GM18498 (cell line): Measurements from ENCODE around the gene TPD52L1.
"Not testable (repeated sequence)": the region's sequence is repeated elsewhere in the genome, so short reads cannot be mapped to it uniquely, and the experiment has no call there.

Experiments used
- ATAC-seq: cut with Tn5 transposase; IDR thresholded peaks from one replicate; pipeline ENCODE4 v1.9.1; 2021; ENCODE audit warnings: mild to moderate bottlenecking, moderate library complexity; ENCODE audit not compliant: unreplicated experiment

TPD52L1 gene

DNA sequence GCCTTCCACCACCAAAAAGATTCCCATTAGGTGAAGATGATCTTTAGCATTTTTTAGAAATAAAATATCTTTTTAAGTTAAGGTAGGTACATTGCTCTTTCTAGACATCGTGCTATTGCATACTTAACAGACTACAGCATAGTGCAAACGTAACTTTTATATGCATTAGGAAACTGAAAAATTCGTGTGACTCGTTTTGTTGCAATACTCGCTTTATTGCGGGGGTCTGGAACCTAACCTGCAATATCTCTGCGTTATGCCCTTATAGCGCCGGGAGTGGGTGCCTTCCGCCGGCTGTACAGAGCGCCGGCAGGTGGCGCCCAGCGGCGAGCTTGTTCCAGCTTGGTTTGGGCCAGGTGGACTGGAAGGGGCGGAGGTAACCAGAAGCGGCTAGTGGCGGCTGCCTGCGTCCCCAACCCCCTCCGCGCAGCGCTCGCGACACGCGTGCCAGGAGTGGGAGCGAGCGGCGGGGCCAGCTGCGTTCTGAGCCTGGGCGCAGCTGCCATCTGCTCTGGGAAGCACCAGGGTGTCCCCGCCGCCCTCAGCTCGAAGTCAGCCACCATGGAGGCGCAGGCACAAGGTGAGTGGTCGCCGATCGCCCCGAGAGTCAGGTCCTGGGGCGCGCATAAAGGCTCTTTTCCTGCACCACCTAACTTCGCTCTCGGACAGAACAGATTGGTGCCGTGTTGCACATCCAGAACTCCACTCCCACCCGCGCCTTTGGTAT is at the start of gene TPD52L1:
Gene TPD52L1 (plus strand): TSS at position 383 of the 727 bp plus-strand sequence. CDS start 179 bp downstream, at position 562.
- ATAC-seq, result peak; percentile 97

DNA sequence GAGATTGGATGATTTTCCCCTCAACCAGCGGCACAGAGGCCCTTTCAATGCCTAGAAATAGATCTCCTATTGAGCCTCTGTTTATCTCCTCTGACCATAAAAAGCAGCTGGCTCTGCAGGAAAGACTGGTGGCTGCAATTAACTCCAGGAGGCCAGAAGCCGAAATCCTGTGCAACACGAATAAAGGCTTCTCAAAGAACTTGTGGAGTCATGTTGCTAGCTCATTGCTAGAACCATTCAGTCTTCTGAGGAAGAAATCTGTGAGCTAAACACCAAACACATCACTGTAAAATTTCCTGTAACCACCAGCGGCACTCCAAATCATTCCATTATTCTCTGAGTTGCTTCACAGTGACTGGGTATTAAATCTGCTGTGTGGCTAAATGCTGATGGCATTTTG is 49.1 kb upstream of the TPD52L1 start:
- no peak for ATAC-seq

DNA sequence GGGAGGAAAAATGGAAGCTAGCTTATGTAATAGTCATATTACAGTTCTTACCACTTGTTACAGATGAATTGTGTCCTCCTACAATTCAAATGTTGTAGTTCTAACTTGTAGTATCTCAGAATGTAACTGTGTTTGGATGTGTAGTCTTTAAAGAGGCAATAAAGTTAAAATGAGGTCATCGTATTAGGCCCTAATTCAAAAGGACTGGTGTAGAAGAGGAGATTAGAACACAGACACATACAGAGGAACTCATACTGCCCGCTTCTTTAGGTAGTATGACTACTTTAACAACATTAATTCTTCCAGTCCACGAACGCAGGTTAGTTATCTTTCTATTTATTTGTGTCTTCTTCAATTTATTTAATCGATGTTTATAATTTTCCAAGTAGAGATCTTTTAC is 46.5 kb upstream of the TPD52L1 start:
- no peak for ATAC-seq

DNA sequence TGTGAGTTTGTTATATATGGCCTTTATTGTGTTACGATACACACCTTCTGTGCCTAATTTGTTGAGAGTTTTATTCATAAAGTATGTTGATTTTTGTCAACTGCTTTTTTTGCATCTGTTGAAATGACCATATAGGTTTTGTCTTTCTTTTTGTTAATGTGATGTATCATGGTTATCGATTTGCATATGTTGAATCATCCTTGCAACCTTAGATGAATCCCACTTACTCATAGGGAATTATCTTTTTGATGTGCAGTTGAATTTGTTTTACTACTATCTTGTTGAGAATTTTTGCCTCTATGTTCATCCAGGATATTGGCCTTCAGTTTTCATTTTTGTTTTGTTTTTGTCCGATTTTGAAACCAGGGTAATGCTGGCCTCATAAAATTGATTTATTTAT is 45.7 kb upstream of the TPD52L1 start:
- no peak for ATAC-seq

- no peak for ATAC-seq
Observed at GRCh38 chr6:125110056-125110455, 43.5 kb upstream of the TPD52L1 start.

- no peak for ATAC-seq
Observed at GRCh38 chr6:125111219-125111983, 42.2 kb upstream of the TPD52L1 start.

- no peak for ATAC-seq
Observed at GRCh38 chr6:125112934-125113333, 40.6 kb upstream of the TPD52L1 start.

GRCh38 chr6:125114248-125114858 is 39.2 kb upstream of the TPD52L1 start:
- peak; percentile 56 for ATAC-seq

GRCh38 chr6:125116170-125116569 is 37.4 kb upstream of the TPD52L1 start:
- ATAC-seq, result no peak

DNA sequence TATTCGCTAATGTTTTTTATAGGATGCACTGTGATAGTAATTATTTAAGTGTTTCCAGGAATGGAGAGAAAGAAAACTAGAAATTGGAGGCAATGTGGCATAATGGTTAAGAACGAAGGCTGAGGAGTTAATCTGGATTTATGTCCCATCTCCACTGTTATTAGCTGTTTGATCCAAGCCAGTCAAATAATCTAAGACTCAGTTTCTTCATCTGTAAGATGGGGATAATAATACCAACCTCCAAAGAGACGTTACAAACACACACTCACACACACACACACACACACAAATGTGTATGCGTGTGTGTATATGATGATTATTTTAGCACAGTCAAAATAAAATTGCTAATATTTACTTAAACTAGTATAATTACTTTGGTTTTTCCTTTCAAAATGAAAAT is 36.9 kb upstream of the TPD52L1 start:
- no peak for ATAC-seq

DNA sequence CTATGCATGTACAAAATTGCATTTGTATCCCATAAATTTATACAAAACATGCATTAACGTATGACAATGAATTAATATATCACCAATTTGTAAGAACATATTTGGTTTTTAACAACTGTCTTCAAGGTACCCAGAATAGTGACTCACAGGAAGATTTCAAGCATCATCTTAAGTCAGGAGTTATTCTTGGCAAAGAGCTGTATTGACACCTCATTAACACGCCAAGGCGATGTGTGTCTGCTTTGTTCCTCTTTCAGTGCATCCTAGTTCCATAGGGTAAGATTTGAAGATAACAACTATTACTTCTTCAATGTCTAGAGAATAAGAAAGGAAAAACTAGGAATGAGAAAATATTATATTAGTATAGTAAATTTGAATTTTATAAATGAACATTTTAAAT is 35.8 kb upstream of the TPD52L1 start:
- no peak for ATAC-seq

- no peak for ATAC-seq
Observed at GRCh38 chr6:125120054-125120590, 33.5 kb upstream of the TPD52L1 start.

DNA sequence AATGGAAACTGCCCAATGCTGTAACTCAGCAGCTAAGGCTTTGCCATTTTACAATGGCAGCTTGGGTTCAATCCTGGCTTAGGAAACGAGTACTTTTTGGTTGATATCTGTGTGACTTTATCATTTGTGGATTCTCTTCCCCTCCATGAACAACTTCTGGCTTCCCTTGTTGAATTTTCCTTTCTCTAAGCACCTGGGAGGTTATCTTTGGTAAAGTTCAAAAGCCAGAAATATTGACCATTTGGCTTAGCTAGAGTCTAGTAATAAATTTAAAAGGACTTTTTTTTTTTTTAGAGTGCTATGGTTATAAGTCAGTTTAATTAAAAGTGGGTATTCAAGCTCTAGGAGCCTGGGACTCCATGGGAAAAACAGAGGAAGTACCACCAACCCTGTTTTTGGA is 31.7 kb upstream of the TPD52L1 start:
- ATAC-seq, result no peak

GRCh38 chr6:125123051-125123450 is 30.5 kb upstream of the TPD52L1 start:
- no peak for ATAC-seq

GRCh38 chr6:125123468-125124048 is 30.0 kb upstream of the TPD52L1 start:
- ATAC-seq, result no peak

GRCh38 chr6:125124049-125124669 is 29.4 kb upstream of the TPD52L1 start:
- no peak for ATAC-seq

- ATAC-seq, result not testable (repeated sequence)
Observed at GRCh38 chr6:125125856-125126255, 27.7 kb upstream of the TPD52L1 start.

DNA sequence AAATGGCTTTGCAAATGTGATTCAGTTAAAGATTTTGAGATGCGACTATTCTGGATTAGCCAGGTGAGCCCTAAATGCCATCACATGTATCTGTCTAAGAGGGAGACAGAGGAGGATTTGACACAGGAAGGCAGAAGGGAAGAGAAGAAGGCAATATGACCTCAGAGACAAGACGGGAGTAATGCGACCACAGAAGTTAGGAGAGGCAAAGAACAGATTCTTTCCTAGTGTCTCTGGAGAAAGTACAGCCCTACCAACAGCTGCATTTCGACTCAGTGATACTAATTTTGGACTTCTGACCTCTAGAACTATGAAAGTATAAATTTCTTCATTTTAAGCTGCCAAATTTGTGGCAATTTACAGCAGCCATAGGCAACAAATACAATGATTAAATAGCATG is 24.2 kb upstream of the TPD52L1 start:
- no peak for ATAC-seq

DNA sequence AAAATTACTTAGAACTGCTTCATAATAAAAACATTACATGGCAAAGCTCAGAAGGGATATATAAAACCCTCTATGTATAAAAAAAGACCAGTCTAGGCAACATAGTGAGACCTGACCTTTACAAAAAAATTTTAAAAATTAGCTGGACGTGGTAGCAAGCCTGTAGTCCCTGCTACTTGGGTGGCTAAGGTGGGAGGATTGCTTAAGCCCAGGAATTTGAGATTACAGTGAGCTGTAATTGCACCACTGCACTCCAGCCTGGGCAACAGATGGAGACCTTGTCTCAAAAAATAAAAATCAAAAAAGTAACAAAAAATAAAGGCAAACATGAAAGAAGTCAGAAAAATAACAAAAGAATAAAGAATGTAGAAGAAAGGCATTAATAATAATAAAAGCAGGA is 21.5 kb upstream of the TPD52L1 start:
- ATAC-seq, result no peak

DNA sequence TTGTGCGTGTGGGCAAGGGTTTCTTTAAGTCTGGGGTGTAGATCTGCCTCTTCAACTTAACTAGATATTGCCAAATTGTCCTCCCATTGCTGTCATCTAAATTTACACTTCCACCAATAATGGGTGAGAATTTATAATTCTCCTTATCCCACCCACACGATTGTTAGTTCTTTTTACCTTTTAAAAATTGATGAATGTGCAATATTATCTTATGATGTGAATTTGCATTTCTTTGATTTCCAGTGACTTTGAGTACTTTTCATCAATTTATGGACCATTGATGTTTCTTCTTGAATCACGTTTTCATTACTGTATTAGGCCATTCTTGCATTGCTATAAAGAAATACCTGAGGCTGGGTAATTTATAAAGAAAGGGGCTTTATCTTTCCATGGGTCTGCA is 17.2 kb upstream of the TPD52L1 start:
- no peak for ATAC-seq

GRCh38 chr6:125138083-125138482 is 15.5 kb upstream of the TPD52L1 start:
- no peak for ATAC-seq
